Measurements from ENCODE around the gene P3H1.
"Not testable (repeated sequence)": the region's sequence is repeated elsewhere in the genome, so short reads cannot be mapped to it uniquely, and the experiment has no call there.

DNA sequence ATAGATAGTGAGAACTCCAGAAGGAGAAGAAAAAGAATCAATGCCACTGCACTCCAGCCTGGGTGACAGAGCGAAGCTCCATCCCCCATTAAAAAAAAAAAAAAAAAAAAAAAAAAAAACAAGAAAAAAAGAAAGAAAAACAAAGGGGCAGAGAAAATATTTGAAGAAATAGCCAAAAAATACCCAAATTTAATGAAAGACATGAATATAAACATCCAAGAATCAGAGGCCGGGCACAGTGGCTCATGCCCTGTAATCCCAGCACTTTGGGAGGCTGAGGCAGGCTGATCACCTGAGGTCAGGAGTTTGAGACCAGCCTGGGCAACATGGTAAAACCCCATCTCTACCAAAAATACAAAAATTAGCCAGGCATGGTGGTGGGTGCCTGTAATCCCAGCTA is 44.4 kb downstream of the P3H1 start:
- TF ChIP-seq, protein P1, sequence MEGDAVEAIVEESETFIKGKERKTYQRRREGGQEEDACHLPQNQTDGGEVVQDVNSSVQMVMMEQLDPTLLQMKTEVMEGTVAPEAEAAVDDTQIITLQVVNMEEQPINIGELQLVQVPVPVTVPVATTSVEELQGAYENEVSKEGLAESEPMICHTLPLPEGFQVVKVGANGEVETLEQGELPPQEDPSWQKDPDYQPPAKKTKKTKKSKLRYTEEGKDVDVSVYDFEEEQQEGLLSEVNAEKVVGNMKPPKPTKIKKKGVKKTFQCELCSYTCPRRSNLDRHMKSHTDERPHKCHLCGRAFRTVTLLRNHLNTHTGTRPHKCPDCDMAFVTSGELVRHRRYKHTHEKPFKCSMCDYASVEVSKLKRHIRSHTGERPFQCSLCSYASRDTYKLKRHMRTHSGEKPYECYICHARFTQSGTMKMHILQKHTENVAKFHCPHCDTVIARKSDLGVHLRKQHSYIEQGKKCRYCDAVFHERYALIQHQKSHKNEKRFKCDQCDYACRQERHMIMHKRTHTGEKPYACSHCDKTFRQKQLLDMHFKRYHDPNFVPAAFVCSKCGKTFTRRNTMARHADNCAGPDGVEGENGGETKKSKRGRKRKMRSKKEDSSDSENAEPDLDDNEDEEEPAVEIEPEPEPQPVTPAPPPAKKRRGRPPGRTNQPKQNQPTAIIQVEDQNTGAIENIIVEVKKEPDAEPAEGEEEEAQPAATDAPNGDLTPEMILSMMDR (conservative IDR thresholded peaks at IDR 0.05 in 1 of 2, IDR thresholded peaks at IDR 0.05 in 1 of 2; ENCODE audit: extremely low read depth in 1 of 2, insufficient read depth in 1 of 2, low read depth in 1 of 2, low read length in 2 of 2), result not testable (repeated sequence)
- TF ChIP-seq EZH2 (IDR thresholded peaks at IDR 0.05; ENCODE audit: borderline replicate concordance, low read length), result not testable (repeated sequence)

Measured in mammary epithelial cell (primary cell).